Thymus (tissue), 11 donors: Measurements from ENCODE around the gene RAD51B. TPM values are rescaled to one million over a fixed set of nuclear protein-coding genes. Genes with fewer than 3 reads are reported as not detected.

Experiments
- DNase-seq, 9 donors: peaks; one replicate each; pipeline ENCODE4 v3.0.0-alpha.2; 2013; ENCODE audit warnings: low spot score in 9 of 9, low read depth in 6 of 9, missing footprints in 1 of 9
- H3K27ac ChIP-seq, 2 donors: one replicate each; pipeline ENCODE4 v1.5.1; 2013; ENCODE audit warnings: control low read depth in 1 of 2, low read depth in 1 of 2, low read length in 1 of 2, mild to moderate bottlenecking in 1 of 2, moderate library complexity in 1 of 2
- H3K27me3 ChIP-seq, 2 donors: one replicate each; pipeline ENCODE4 v1.5.1; 2013; ENCODE audit warnings: low read length in 1 of 2; ENCODE audit not compliant: control insufficient read depth in 2 of 2, insufficient read depth in 1 of 2
- H3K36me3 ChIP-seq, 2 donors: one replicate each; pipeline ENCODE4 v1.5.1; 2013; ENCODE audit warnings: low read length in 1 of 2, mild to moderate bottlenecking in 1 of 2, moderate library complexity in 1 of 2; ENCODE audit not compliant: control insufficient read depth in 2 of 2, insufficient read depth in 2 of 2
- H3K4me1 ChIP-seq, 2 donors: one replicate each; pipeline ENCODE4 v1.5.1; 2013; ENCODE audit warnings: low read length in 2 of 2; ENCODE audit not compliant: control insufficient read depth in 2 of 2, insufficient read depth in 2 of 2
- H3K4me3 ChIP-seq, 2 donors: one replicate each; pipeline ENCODE4 v1.5.1; 2013; ENCODE audit warnings: low read length in 2 of 2, control low read depth in 1 of 2, mild to moderate bottlenecking in 1 of 2
- H3K9me3 ChIP-seq, 2 donors: one replicate each; pipeline ENCODE4 v1.5.1; 2013; ENCODE audit warnings: low read length in 1 of 2, mild to moderate bottlenecking in 1 of 2; ENCODE audit not compliant: control insufficient read depth in 2 of 2, insufficient read depth in 1 of 2
- WGBS: extraction: QIAGEN DNeasy Blood & Tissue Kit; methylation state at CpG from one replicate; pipeline ENCODE4 v1.1.7; 2013; 5-methylcytosine and 5-hydroxymethylcytosine counted together
- polyA plus RNA-seq: library from polyadenylated mRNA; stranded (reverse); fragments of 200-250 nt; gene quantifications from one replicate; pipeline ENCODE4 v1.2.3, GENCODE V29; 2013
- total RNA-seq: library from RNA; stranded (reverse); fragments of 120-200 nt; gene quantifications from one replicate; pipeline ENCODE4 v1.2.4, GENCODE V29; 2013
- donor health status: healthy.

RAD51B gene
- total and polyA plus RNA-seq, 2 donors = 7.8 to 17.8 TPM

DNA sequence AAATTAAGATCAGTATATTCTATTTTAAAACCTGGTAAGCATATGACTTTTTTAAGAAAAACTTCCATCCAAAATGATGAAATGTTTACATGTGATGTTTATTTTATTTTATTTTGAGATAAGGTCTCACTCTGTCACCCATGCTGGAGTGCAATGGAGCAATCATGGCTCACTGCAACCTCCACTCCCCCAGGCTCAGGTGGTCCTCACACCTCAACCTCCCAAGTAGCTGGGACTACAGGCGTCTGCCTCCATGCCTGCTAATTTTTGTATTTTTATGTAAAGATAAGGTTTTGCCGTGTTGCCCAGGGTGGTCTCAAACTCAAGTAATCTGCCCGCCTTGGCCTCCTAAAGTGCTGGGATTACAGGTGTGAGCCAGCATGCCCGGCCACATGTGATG lies 831.5 kb downstream of the RAD51B start:
- no peak overlapping the region for H3K27ac ChIP-seq
- no peaks in the 10 kb centered on the region for H3K27me3 ChIP-seq
- 99% methylated on average over 4 of the region's 4 CpGs for WGBS

DNA sequence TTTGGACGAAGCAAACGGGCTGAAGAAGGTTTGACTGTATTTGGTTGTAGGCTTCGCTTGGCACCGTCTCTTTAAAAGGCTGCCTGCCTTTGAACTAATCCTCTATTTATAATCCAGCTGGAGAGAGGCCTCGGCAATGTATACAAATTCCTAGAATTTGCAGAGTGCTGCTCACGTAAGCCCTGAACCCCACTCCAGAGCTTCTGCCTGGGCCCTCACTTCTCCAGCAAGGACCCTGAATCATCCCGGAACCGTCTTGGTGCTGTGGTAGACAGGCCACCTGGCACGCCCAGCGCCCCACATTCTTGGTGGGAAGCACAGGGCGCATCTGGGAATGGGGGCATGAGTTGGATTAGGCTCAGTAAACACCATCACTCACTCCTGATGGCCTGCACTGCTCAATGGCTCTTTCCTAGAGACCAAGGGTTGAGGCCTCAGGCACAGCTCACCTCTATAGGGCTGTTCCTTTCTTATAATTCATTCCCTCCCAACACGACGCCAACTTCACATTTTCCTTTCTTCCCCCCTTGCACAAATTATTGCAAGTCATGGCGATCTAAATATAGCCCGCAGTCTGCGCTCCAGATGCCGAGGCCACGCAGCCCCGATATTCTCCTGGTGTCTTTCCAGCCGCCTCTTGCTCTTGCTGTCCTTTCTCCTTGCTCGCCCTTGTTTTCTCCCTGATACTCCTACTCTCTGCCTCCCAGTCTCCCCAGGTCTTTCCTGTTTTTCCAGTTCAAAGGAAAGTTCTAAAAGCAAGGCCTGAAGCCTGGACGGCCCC lies 832.3 kb downstream of the RAD51B start:
- Histone ChIP-seq H3K27me3 (no peaks in the 10 kb centered on the region), H3K9me3 (no peaks in the 10 kb centered on the region), H3K36me3 (no peaks in the 10 kb centered on the region), H3K4me3 (no peak overlapping the region), H3K4me1 (peaks cover 3 to 35% of the 10 kb centered on the region in 2 donors), H3K27ac (no peak overlapping the region)
- DNase-seq = no peak
- WGBS = 73% methylated on average over 22 of the region's 22 CpGs

More for the DNA sequence above, 831.5 kb downstream of the RAD51B start:
- H3K4me3 ChIP-seq = no peak overlapping the region
- no peak for DNase-seq
- H3K9me3 ChIP-seq = no peaks in the 10 kb centered on the region
- H3K36me3 ChIP-seq = no peaks in the 10 kb centered on the region
- H3K4me1 ChIP-seq = peaks cover 3 to 28% of the 10 kb centered on the region in 2 donors

DNA sequence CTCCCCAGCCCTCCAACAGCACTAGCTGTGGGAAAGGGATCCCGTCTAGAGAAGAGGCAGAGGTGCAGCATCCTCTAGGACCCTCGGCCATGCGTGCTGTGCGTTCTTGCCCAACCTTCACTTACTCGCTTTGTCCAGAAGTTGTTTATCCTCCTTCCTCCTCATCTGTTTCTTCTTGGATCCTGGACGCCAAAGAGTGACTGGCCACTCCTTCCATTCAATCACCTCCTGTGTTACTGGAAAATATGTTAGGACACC lies 832.8 kb downstream of the RAD51B start:
- Histone ChIP-seq H3K27ac (no peak overlapping the region), H3K9me3 (no peaks in the 10 kb centered on the region), H3K4me1 (peaks cover 3 to 40% of the 10 kb centered on the region in 2 donors), H3K36me3 (no peaks in the 10 kb centered on the region), H3K4me3 (no peak overlapping the region), H3K27me3 (no peaks in the 10 kb centered on the region)
- DNase-seq = no peak
- WGBS = 98% methylated on average over 6 of the region's 6 CpGs

DNA sequence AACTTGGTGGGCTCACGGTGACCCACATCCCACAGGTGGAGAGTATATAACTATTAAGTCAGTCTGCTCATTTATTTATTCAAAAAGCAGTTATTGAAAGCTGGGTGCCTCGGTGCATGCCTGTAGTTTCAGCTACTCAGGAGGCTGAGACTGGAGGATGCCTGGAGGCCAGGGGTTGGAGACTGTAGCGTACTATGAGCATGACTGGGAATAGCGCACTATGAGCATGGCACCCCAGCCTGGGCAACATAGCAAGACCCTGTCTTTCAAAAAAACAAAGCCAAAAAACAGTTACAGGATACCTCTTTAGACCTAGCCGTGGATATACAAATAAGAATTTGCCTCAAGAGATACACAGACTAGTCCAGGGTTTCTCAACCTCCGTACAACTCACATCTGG lies 833.5 kb downstream of the RAD51B start:
- Histone ChIP-seq H3K4me3 (no peak overlapping the region), H3K4me1 (peaks cover 3 to 44% of the 10 kb centered on the region in 2 donors), H3K27me3 (no peaks in the 10 kb centered on the region), H3K9me3 (no peaks in the 10 kb centered on the region), H3K36me3 (no peaks in the 10 kb centered on the region), H3K27ac (no peak overlapping the region)
- DNase-seq = no peak
- 98% methylated on average over 6 of the region's 6 CpGs for WGBS

DNA sequence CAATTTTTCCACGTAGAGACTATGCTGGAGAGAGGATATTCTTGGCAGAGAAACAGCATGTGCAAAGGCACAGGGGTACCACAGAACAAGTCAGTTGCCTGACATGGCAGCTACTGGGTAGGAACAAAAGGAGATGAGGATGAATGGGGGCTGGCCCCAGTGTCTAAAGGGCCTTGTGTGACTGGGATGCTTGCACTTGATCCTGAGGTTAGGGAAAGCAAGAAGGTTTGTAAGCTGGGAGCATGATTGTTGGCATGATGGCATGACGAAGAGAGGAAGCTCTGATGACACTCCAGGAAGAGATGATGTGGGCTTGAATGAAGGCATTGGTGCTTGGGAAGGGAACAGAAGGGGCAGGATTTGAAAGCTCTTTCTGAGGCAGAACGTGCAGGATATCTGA lies 834.2 kb downstream of the RAD51B start:
- Histone ChIP-seq H3K4me3 (no peak overlapping the region), H3K4me1 (peaks cover 3 to 46% of the 10 kb centered on the region in 2 donors), H3K27me3 (no peaks in the 10 kb centered on the region), H3K27ac (no peak overlapping the region), H3K9me3 (no peaks in the 10 kb centered on the region), H3K36me3 (no peaks in the 10 kb centered on the region)
- DNase-seq = no peak
- 97% methylated on average over 3 of the region's 3 CpGs for WGBS

DNA sequence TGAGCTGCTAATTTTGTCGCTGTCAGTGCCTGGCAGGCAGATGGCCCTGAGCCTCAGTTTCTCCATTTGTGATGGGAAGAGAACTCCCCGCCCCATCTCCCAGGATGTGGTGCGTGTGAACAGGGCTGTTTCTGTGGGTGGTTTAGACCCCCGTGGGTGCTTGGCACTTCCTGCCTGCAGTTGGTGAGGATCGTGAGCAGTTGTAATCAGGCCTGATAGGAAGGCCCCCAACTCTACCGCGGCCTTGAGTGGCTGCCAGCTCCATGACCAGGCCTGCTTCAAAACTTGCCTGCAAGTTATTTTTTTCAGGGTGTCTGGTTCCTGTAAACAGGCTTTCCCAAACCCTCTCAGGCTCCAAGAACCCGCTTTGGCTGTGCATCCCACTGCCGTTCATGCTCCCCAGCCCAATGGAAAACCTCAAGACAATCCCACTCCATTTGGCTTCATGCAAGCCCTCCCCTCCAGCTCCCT lies 834.9 kb downstream of the RAD51B start:
- H3K9me3 ChIP-seq = peaks cover 0 to 1% of the 10 kb centered on the region in 2 donors
- WGBS = 56% methylated on average over 9 of the region's 9 CpGs
- H3K27me3 ChIP-seq = no peaks in the 10 kb centered on the region
- H3K4me3 ChIP-seq = no peak overlapping the region
- DNase-seq = no peak
- H3K27ac ChIP-seq = peak overlapping the region; percentile 19 to 68
- peaks cover 3 to 49% of the 10 kb centered on the region in 2 donors for H3K4me1 ChIP-seq
- no peaks in the 10 kb centered on the region for H3K36me3 ChIP-seq

DNA sequence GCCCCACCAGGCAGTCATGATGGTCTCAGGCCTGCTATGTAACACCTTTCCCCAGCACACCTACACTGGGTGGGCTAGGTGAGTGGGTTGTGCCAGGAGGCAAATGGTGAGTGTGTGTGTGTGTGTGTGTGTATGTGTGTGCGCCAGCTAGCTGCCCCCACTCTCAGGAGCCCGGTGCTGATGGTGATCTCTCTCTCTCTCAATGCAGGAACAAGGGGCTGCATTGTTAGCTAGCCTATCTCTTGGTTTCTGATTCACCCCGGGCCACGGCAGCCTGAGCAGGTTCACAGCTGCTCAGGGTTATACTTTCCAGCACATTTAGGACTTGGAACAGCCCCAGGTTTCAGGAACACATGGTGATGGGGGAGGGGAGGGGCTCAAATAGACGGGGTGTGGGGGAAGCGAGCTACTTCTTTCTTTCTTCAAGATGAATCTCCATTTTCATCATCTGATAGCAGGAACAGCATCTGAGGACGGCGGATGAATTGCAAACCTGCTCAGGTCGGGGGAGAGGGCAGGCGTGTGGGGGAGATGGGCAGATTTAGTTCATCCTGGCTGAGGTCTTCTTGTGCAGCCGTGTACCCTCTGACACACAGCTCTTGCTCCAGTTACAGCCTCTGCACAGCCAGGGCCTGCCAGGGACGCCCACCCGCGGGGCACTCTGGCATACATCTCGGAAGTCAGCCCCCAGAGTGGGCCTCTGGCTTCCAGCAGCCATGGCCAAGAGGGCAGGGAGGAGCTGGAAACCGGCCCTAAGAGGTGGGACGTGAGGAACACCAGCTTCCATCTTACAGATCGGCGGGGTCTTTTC lies 835.6 kb downstream of the RAD51B start:
- Histone ChIP-seq H3K4me1 (peaks cover 3 to 51% of the 10 kb centered on the region in 2 donors), H3K9me3 (peaks cover 0 to 1% of the 10 kb centered on the region in 2 donors), H3K27me3 (no peaks in the 10 kb centered on the region), H3K4me3 (no peak overlapping the region), H3K27ac (peak overlapping the region; percentile 19 to 68), H3K36me3 (no peaks in the 10 kb centered on the region)
- WGBS = 60% methylated on average over 19 of the region's 19 CpGs
- DNase-seq = no peak

DNA sequence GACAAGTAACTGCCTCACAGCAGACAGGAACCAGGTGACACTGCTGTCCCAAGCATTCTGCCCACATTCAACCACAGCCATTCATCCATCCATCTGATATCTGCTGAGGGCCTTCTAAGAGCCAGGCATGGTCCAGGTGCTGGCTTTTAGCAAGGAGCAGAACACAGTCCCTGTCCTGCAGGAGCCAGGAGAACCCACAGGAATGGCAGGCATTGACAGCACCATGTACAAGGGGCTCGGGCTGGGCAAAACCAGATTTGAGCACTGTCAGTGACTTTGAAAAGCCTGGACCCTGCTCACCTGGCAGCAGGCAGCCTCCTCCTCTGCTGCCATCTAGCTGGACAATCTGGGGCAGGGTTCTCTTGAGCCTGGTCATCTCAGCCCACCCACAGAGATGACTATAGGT lies 836.3 kb downstream of the RAD51B start:
- H3K27me3 ChIP-seq = no peaks in the 10 kb centered on the region
- peaks cover 3 to 51% of the 10 kb centered on the region in 2 donors for H3K4me1 ChIP-seq
- no peak for DNase-seq
- H3K36me3 ChIP-seq = no peaks in the 10 kb centered on the region
- no peak overlapping the region for H3K4me3 ChIP-seq
- H3K27ac ChIP-seq = no peak overlapping the region
- WGBS = 79% methylated on average over 1 of the region's 1 CpG
- peaks cover 1 to 4% of the 10 kb centered on the region in 2 donors for H3K9me3 ChIP-seq

DNA sequence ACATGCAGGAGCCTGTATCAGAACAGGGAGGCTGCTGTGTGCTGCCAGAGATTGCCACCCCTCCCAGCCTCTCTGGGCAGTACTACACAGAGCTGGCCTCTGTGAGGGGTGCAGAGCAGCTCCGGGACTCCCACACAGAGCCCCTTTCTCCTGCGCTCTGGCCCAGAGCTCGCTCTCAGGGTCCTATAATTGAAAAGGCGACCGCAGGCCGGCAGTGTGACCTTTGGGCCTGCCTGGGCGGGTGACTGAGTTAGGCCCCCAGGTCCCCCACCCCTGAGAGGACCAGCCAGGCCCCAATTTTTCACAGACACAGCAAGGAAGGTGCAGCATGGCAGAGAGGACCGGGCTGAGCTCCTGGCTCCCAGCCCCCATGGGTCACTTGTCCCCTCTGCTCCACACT lies 836.9 kb downstream of the RAD51B start:
- H3K4me1 ChIP-seq = peaks cover 3 to 48% of the 10 kb centered on the region in 2 donors
- H3K27ac ChIP-seq = no peak overlapping the region
- H3K9me3 ChIP-seq = peaks cover 1 to 4% of the 10 kb centered on the region in 2 donors
- H3K27me3 ChIP-seq = no peaks in the 10 kb centered on the region
- WGBS = 99% methylated on average over 8 of the region's 8 CpGs
- no peak overlapping the region for H3K4me3 ChIP-seq
- no peaks in the 10 kb centered on the region for H3K36me3 ChIP-seq
- DNase-seq = no peak
